Measurements from ENCODE around the gene ADAMTS2.

ADAMTS2 gene

DNA sequence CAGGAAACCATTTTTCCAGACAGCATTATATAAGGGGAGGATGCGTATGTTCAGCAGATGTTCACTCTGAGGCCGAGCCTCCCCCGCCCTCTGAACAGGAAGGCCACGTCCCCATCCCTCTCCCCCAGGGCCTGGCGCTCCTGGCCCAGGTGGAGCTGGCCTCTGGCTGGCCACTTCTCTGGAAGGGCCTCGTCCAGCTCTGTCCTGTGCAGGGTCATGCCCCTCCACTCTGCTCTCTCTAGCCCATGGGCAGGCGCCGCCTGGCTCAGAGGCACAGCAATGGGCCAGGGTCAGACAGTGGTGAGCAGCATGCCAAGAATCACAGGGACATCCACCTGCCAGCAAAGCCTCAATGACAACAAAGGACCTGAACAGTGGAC lies 34.2 kb downstream of the ADAMTS2 start:
- DNase-seq (ENCODE audit: low spot score), result no peak

DNA sequence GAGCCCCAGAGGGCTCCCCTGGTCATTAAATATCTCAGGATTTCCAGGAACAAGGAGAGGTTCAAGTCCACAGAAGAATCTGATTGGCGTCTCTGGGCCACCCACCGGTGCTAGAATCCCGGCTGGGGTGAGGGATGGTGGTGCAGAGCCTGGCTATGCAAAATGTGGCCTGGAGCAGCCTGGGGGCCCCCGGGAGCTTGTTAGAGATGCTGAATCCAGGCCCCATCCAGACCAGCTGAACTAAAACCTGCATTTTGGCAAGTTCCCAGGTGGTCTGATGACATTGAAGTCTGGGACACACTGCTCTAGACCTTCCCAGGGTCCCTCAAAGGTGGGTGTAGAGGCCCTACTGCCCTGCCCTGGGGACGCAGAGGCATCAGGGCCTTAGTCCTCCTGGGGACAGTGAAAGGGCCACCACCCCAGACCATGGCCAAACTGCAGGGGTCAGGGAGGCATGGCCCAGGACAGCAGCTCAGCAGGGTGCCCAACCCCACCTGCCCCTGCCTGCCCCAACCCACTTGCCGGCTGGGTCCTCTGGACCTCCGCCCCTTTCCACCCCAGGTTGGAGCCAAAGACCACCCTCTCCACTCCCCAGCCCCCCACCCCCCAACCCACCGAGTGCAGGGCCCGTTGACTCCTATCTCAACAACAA lies 34.7 kb downstream of the ADAMTS2 start:
- DNase-seq (ENCODE audit: low spot score), result no peak

DNA sequence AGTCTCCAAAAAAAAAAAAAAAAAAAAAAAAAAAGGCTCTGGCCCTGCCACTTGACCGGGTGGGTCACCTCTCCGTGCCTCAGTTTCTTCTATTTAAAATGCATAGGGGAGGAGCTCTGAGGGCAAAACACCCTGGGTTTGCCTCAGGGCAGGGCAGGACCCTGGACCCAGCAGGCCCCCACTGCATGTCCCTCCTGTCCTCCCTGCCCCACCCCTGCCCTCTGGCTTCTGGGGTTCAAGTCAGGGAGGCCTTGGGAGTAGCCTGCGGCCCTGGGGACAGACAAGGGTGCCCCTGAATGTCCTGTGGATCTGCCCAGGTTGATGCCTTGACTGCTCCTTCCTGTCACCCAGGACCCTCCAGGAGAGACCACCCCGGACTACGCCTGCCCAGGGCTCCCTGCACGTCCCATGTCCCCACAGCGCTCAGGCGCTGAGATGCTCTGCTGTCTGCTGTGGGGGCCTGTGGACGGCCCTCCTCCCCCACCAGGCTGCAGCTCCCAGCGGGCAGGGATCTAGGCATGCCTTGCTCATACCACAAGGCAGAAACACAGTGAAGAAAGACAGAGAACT lies 35.4 kb downstream of the ADAMTS2 start:
- no peak for DNase-seq (ENCODE audit: low spot score)

DNA sequence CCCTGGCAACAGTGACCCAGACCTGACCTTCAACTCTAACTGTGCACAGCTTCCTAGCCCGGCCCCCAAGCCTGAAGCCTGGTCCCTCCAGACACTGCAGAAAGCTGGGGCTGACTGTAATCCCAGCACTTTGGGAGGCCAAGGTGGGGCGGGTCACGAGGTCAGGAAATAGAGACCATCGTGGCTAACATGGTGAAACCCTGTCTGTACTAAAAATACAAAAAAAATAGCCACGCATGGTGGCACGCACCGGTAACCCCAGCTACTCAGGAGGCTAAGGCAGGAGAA lies 35.9 kb downstream of the ADAMTS2 start:
- no peak for DNase-seq (ENCODE audit: low spot score)

DNA sequence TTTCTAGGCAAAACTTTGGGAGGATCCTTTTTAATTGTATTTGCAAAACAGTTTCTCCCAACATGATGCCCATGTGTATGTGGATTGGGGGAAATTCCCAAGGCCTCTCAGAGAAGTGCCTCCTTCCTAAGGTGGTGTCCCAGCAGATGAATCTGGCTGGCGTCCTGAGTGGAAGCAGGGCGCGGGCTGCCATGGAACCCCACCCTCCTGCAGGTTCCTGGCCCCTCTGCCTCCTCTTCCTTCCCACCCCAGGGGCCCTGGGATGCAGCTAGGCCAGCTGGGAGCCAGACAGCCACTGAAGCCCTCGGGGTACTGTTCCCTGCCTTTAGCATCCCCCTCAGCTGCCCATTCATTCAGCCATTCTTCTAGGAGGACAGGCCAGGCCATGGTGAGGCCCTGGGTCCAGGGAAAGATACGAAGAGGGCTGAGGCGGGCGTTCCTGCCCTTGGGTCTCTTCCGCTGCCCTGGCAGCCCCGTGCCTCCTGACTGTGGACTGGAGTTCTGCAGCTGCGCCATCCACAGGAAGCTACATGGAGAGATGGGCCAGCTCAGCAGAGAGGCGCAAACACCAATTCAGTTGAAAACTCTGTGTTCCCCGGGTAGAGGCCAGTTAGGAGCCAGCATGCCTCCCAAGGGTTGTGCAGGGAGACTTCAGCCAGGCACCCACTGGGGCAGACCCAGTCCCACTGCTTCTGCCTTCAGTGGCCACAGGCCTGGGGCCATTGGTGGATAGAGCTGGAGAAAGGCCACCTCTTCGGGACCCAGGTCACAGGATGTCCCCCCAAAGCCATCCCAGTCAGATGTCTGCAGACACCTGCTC lies 36.5 kb downstream of the ADAMTS2 start:
- no peak for DNase-seq (ENCODE audit: low spot score)

DNA sequence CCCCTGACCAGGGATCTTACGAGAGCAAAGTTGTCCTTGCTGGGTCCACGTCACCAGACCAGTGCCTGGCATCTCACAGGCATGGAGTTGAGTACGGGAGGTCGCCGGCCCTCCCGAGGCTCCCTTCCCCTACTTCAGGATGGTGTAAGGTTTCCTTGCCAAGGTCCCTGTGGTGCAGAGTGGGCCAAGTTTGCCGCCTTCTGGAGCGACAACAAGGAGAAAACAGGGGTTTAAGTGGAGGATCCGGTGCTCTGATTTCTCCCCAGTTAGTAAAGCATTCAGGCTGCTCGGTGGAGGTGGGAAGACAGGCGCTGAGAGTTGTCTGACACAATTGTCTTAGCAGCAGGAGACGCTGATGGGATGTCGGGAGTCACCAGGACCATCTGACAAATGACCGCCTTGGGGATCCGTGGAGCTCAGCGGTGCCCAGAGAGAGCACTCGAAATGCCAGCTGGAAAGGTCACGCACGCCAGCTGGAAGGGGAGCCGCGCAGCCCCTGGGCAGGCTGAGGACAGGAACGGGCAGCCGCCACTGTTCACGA lies 37.3 kb downstream of the ADAMTS2 start:
- DNase-seq (ENCODE audit: low spot score), result no peak

DNA sequence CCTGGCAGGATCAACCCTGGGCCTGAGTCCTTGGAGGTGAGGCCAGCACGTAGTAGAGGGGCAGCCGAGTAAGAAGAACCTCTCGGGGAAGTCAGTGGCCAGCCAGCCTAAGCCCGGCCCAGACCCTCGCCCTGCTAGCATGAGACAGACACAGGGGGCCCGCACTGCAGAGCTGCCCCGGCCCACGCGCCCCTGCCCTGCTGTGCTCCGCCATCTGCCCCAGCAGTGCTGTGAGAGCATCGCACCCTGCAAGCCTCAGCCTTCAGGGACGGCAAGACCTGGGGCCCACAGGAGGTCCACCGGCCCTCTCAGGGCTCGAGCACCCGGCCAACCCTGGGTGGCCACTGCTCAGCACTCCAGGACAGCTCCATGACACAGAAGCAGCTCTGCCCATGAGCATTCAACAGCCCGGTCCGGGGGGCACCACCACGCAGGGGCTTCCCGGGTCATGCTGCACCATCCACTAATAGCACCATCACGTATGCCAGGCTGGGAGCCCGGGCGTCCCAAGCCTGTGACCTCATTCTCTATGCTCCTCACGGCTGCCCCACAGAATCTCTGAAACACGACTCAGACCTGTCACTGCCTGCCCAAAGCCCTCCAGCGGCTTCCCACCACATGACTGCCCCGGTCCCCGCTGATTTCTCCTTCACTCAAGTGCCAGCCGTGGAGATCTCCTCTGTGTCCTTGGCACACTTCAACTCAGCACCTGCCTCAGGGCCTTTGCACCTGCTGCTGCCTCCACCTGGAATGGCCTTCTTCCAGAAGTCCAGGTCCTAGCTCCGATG lies 38.1 kb downstream of the ADAMTS2 start:
- no peak for DNase-seq (ENCODE audit: low spot score)

DNA sequence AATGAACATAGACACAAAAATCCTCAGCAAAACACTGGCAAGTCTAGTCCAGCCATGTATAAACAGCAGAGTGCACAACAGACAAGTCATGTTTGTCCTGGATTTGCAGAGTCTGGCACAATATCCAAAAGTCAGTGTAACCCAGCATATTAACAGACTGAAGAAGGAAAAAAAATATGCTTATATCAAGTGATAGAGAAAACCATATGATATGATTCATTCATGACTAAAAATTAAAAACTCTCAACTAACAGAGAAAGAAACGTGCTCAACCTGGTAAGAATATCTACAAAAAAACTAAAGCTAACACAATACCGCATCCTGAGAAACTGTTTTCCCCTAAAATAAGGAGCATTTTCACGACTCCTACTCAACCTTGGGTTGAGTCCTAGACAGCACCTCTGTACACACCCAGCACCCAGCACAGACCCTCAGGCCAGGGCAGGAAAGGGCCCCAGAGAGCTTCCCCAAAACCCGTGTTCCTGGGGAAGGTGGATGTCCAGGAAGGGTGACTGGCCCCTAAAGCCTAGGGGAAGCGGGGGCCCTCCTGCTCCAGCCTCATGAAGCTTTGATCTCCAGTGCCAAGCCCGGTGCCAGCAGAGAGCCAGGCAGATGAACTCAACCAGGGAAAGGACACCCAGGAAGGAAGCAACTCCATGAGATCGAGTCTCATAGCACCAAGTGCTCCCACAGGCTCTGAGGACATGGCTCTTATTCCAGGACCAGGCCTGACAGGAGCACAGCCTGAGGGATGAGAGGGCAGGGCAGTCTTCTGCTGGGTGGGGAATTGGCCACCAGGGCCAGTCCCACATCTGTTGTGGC lies 38.9 kb downstream of the ADAMTS2 start:
- no peak for DNase-seq (ENCODE audit: low spot score)

DNA sequence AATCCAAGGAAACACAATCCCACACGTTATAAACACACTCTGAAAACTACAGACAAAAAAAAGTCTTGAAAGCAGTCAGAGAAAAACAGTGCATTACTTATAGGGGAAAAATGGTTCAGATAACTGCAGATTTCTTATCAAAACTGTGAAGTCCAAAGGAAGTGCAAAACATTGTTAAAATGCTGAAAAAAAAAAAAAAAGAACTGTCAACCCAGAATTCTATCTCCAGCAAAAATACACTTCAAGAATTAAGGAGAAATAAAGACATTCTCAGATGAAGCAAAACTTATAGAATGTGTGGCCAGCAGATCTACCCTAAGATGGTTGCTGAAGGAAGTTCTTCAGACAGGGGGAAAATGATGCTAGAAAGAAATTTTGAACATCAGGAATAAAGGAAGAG lies 40.4 kb downstream of the ADAMTS2 start:
- DNase-seq (ENCODE audit: low spot score), result no peak

DNA sequence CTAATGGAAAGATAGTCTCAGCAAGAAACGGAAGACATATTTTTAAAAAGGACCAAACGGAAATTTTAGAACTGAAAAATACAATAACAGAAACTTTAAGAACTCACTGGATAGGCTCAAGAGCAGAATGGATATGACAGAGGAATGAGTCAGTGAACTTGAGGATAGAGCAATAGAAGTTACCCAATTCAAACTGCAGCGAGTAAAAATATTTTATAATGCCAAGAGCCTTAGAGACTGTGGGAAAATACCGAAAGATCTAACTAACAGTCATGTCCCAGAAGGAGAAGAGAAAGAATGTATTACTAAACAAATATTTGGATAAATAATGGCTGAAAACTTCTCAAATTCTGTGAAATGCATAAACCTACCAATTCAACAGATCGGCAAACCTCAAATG lies 40.8 kb downstream of the ADAMTS2 start:
- DNase-seq (ENCODE audit: low spot score), result no peak

DNA sequence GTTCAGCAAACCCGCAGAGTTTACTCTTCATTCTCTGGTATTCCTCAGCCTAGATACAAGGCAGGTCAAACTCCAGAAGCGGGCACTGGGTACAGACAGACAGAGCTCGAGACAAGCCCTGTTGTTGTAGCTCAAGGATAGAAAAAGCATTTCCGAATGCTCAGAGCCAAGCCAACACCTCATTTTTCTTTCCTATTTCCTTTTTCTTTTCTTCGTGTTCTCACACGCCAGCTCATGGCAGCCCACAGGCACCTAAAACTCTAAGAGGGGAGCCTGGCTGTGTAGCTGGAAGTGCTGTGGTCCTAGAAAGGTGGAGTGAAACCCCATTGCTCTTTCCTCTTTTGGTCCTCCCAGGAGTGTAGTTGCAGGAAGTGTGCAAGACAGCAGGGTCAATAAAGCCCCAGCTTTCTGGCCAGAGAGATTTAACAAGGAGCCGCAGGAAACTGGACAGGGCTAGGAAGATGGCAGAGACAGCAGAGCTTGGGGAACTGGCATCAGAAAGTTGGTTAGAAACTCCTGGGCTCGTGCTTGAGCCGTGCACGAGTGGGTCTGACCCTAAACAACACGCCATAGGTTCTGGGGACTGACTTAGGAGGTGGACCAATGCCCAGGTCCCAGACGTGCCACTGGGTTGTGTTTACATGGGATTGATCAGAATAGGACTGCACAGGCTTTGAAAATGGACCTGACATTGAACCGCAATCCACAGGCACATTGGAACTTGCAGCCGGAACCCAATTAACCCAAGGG lies 41.6 kb downstream of the ADAMTS2 start:
- DNase-seq (ENCODE audit: low spot score), result no peak

DNA sequence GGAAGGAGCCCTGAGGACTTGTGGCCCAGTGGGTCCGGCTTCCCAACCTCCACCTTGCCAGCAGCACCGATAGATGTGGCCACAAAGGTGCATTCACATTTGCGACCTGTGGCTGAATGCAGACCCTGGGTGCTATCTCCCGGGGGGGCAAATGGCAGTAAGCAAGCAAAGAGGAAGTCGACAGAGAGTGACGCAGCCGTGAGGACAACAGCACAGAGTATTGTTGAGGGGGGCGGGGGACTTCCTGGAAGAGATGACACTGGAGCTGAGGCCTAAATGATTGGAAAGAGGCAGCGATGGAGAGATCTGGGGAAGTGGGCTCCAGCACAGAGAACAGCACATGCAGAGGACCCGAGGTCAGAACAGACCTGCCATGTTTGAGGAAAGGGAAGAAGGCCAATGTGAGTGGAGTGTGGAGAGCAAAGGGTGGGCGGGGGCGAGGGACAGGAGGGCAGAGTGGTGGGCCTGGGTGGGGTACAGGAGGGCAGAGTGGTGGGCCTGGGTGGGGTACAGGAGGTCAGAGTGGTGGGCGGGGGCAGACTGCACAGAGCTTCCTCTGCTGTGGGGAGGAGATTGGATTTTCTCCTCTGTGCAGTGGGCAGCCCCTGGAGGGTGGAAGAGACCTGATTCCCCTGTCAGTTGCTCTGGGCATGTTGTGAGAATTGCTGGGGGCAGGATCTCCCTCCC lies 42.6 kb downstream of the ADAMTS2 start:
- no peak for DNase-seq (ENCODE audit: low spot score)

DNA sequence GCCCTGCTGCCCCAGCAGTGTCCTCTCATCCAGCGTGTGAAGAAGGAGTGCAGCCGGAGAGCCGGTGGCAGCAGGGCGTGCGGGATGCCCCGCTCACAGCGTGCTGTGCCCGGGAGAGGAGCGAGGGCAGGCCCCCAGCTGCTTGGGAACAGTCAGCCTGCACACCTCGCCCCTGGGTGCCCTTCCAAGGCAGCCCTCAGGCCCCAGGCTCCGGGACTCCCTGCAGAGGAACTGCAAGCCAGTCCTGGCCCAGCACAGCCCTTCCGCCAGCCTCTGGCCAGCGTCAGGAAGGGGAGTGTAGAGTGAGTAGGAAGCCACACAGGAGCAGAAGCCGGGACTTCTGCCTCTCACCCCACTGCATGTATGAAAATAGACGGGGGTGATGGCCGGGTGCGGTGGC lies 43.5 kb downstream of the ADAMTS2 start:
- no peak for DNase-seq (ENCODE audit: low spot score)

DNA sequence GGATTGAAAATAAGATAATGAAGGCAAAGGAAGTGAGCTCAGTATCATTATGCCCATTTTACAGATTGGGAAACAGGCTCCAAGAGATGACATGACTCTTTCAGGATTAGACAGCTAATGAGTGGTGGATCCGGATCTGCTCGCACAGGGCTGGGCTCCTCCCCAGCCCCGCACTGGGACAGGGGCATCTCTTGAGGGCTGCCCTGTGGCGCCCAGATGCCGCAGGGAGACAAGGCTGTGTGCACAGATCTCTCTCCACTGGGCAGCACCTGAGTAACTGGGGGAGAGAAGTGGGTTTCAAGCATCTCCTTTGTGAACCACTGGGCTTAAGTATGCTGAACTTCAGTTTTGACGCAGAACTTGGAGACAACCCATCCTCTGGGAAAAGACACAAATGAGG lies 43.9 kb downstream of the ADAMTS2 start:
- no peak for DNase-seq (ENCODE audit: low spot score)

DNA sequence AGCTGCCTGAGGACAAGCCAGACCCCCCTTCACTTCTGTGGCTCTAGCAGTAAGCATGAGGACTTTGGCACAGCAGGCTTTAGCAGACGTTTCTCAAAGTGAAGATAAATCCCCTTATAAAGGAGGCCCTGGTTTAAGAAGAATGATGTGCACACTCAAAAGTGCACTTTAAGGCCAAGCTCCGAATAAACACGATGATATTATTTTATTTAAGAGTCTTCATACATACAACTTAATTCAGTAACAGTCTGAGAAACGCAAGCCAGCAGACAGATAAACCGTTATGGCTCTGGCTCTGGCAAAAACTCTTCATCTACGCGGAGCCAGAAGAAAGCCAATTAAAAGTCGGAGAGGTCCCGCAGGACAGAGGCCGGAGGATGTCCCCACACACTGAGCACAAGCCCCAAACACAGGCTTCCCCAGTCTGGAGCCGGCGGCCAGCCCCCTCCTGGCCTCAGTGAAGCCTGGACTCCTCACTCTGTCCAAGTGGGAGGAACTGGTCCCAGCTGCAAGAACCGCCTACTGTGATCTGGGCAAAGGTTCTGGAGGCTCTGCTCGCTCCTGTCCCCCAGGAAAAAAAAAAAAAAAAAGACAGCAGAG lies 44.6 kb downstream of the ADAMTS2 start:
- DNase-seq (ENCODE audit: low spot score), result no peak

DNA sequence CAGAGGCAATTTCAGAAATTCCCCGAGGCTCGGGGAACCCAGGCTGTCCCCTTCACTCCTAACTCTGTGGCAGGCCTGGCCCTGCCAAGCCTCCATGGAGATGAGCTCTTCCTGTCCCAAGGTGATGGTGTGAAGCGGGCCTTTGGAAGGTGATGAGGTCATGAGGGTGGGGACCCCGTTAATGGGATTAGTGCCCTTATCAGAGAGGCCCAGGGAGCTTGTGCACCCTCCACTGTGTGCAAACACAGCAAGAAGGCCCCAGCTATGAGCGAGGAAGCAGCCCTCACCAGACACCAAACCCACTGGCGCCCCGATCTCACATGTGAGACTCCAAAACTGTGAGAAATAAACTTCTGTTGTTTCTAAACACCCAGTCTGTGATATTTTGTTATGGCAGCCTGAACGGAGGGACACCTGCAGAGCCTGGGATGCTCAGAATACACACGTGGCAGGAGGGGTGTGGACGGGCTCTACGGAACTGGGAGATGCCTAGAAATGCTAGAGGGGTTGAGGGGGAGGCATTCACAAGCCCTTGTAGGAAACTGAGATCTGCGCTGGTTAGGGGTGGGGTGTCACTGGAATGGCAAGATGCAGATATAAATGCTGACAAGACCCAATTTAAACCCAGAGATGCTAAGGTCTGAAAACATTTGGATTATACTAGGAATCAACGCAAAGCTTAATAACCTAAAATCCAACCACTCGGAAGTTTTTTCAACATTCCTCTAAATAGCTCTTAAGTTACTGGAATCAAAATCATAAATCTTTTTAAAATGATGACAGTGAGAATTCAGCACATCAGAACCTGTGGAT lies 46.9 kb downstream of the ADAMTS2 start:
- no peak for DNase-seq (ENCODE audit: low spot score)

DNA sequence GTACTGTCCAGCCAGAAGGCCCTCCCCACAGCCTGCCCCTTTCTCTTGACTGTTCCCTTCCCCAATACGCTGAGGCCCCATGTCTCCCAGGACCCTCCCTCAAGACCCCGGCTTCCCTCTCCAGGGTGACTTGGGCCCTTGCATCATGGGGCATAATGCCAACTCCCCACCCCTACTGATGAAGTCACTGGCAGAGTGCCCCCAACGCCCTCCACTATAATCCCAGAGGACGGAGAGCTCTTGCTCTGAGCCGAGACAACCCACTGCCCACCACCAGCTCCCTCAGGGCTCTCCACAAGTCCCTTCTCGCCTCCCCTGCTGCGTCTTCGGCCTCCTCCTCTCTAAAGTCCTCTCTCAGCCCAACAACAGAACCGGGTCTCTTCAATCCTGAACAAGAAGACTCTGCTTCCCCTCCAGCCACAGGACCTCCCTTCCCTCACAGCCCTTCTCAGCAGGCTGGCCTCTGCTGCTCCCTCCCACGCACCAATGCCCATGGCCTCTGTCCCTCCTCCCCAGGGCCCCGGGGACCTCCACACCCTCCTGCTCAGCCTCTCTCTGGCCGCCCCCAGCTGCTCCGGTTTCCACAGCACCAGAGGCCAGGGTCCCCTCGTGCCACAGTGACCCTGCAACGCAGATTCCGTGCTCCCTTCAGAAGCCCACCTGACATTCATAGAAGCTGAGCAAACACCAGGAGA lies 47.6 kb downstream of the ADAMTS2 start:
- no peak for DNase-seq (ENCODE audit: low spot score)

DNA sequence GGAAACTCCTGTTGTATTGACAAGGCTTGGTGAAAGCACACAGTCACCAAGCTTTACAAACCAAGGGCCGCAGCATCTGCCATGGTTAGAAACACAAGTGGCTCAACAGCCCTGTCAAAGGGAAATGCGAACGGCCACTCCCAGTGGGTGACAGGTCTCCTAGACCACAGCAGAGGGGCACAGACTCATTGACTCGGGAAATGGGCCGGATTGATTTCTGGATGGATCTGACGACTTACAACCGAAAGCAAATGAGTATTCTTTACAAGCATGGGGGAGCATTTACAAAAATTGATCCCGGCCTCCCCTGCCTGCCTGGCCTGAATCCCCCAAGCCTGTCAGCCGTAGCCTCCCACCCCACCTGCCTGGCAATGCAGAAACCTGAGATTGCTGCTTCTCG lies 48.2 kb downstream of the ADAMTS2 start:
- DNase-seq (ENCODE audit: low spot score), result no peak
